A549 (cell line): Measurements from ENCODE around the gene SMIM43.

ENCODE experiments used
- CHD2 ChIP-seq: fragments of 150-350 bp; IDR thresholded peaks from 2 replicates; pipeline ENCODE4 v1.6.1; 2014; ENCODE audit warnings: low read length; ENCODE audit not compliant: partially characterized antibody
- CTCF ChIP-seq: fragments of >200 bp; sonication (Bioruptor Twin); formaldehyde crosslinking; IDR thresholded peaks from 3 replicates; pipeline ENCODE4 v1.5.1; 2016
- HDAC2 ChIP-seq: fragments of 200-600 bp; sonication (generic); IDR thresholded peaks from 2 replicates; pipeline ENCODE4 v1.6.1; 2016
- HMGXB4 ChIP-seq: fragments of 250-450 bp; sonication (Bioruptor Pico); IDR thresholded peaks from 2 replicates; pipeline ENCODE4 v1.5.0; 2021; ENCODE audit warnings: mild to moderate bottlenecking, moderate library complexity, borderline replicate concordance
- HOXB5 ChIP-seq: fragments of 250-450 bp; sonication (Bioruptor Pico); IDR thresholded peaks from 2 replicates; pipeline ENCODE4 v1.5.0; 2020; ENCODE audit warnings: mild to moderate bottlenecking, moderate library complexity
- KDM1A ChIP-seq: fragments of 200-600 bp; sonication (generic); IDR thresholded peaks from 2 replicates; pipeline ENCODE4 v1.6.1; 2016; ENCODE audit warnings: low read depth, mild to moderate bottlenecking
- MAX ChIP-seq: IDR thresholded peaks from 2 replicates; pipeline ENCODE4 v1.6.1; 2012
- MAZ ChIP-seq: fragments of 150-350 bp; IDR thresholded peaks from 2 replicates; pipeline ENCODE4 v1.6.1; 2014; ENCODE audit warnings: antibody characterized with exemption, low read depth, low read length, borderline replicate concordance
- POLR2A ChIP-seq: IDR thresholded peaks from 2 replicates; pipeline ENCODE4 v1.6.1; 2012; ENCODE audit warnings: mild to moderate bottlenecking, low read length
- RAD21 ChIP-seq, 2 experiments: fragments of >200 bp in 1 of 2; sonication (Bioruptor Twin) in 1 of 2; formaldehyde crosslinking in 1 of 2; IDR thresholded peaks in 1 of 2; conservative IDR thresholded peaks in 1 of 2; 2 replicates in 1 of 2; 3 replicates in 1 of 2; pipeline ENCODE4 v1.6.1; 2012 to 2018; ENCODE audit warnings: inconsistent platforms in 1 of 2
- TP53 ChIP-seq: fragments of 250-450 bp; sonication (Bioruptor Pico); IDR thresholded peaks from 2 replicates; pipeline ENCODE4 v1.5.0; 2021; ENCODE audit warnings: mild to moderate bottlenecking, moderate library complexity

- TF ChIP-seq RAD21 (conservative IDR thresholded peaks at IDR 0.05 in 1 of 2, IDR thresholded peaks at IDR 0.05 in 1 of 2) (peak; percentile 66 to 73), POLR2A (no peak), CTCF (peak; percentile 60), HMGXB4 (CRISPR knock-in tag) (no peak), MAZ (no peak), HDAC2 (no peak), HOXB5 (CRISPR knock-in tag) (no peak), CHD2 (no peak), MAX (no peak), TP53 (CRISPR knock-in tag) (no peak), KDM1A (no peak)
Measured at GRCh38 chr4:121726642-121727268, 38.2 kb downstream of the SMIM43 start.
